Measurements from ENCODE around the gene RAP2C.

The RAP2C gene

DNA sequence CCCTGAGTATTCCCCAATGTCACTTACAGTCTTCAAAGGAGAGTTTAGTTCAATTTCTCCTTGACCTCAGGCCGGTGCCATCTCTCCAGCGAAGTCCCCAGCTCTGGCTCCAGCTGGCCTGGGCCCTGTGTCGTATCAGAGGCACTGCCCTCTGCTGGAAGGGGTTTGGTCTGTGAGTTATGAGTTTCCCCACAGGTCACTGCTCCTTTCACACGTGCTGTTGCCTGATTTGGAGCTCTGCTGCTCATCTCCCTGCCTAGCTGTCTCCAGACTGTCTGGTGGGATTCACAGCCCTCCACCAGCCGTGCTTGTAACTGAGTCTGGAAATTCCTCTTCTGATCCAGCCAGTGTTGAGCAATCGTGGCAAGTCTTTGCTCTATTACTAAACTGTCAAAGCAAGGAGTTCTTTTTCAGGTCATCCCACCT is at the start of gene RAP2C:
Gene RAP2C (minus strand): TSS at position 105 of the 426 bp plus-strand sequence. CDS start 2,179 bp downstream, outside the sequence.
- DNase-seq (ENCODE audit: low spot score), result peak; percentile 60

DNA sequence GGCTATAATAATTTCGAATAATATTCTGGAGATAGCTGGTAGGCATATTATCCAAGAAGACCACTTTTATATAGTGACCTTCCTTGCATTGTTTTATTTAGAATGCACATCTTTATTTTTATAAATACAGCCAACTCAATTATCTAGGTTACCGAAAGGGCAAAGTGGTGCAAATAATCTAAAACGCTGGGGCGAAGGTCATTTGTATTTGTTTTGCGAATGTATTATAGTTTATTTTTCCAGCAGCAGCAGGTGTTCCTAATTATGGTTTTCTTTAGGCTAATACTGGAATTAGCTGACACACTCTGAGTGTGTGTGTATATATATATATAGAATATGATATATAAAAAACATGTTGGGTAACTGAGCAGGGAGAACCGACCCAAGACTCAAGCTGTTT is 48.1 kb upstream of the RAP2C start:
- no peak for DNase-seq (ENCODE audit: low spot score)

DNA sequence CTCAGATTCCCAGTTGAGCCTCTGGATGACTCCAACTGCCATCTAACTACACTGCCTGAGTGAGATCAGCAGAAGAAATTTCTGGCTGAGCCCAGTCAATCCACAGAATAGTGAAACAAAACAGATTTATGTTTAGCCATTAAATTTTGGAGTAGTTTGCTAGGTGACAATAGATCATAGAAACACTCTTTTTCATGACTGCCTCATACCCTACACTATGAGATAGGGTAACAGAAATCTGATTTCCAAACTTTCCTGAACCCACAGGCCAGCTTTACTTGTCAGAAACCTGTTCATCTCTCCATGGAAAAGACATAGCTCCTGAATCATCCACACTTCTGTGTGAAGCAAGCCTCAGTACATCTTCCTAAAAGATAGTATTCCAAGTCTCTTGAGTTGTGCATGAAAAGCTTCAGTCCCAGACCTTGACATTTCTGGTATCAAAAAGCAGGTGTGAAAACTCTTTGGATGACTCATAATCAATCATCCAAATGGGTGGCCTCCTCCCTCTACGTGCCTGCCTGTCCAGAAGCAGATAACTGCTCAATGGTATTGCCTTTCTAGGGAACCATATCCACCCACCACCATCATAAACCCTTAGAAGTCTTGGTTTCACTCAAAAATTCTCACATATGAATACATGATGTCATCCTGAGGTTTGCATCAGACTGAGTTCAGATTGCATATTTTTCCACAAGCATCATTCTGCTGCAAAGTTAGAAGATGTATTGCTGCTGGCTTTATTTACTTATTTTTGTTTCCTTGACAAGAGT is 47.5 kb upstream of the RAP2C start:
- no peak for DNase-seq (ENCODE audit: low spot score)

DNA sequence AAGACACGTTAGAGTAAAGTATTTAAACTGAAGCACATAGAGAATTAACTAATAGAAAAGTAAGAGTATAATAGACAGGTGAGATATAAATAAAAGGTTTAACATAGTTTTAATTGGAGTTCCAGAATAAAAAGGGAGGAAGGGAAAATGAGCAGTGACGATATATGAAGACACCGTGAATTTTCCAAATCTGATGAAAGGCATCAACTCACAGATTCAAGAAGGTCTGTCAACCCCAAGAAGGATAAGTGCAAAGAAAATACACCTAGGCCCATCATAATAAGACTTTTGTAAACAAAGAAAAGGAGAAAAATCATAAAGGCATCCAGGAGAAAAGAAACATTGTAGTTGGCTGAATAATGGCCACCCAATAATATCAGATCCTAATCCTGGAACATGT is 43.9 kb upstream of the RAP2C start:
- DNase-seq (ENCODE audit: low spot score), result no peak

DNA sequence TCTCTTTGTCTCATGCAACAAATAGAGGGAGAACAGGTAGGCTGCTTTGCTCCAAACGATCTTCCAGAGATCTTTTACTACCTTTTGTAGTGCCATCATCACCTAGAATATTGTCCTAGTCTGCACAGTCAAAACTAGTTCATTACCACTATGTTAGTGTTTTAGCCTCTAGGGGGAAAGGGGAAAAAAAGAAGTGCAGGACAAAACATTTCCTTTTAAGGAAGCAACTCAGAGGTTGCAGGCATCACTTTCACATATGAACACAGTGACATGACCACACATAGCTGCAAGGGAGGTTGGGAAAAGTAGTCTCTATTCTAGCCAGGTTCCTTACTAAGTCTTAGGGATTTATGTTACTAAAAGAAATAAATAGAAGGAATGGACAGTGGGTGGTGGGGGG is 39.3 kb upstream of the RAP2C start:
- no peak for DNase-seq (ENCODE audit: low spot score)

DNA sequence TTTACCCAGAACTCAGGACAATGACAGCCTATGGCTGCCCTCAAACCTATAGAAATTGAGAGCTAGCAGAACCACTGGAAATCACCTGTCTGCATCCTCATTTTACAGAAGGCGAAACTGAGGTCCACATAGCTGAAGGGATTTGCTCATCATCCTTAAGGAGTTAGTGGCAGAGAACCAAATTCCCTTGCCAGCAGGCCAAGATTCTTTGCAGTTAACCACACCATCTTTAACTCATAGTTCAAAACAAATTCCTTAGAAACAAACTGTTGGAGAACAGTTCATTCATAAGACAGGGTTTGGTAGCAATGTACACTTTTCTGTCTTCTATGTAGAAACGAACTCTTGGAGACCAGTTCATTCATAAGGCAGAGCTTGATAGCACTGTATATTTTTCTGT is 37.9 kb upstream of the RAP2C start:
- no peak for DNase-seq (ENCODE audit: low spot score)

DNA sequence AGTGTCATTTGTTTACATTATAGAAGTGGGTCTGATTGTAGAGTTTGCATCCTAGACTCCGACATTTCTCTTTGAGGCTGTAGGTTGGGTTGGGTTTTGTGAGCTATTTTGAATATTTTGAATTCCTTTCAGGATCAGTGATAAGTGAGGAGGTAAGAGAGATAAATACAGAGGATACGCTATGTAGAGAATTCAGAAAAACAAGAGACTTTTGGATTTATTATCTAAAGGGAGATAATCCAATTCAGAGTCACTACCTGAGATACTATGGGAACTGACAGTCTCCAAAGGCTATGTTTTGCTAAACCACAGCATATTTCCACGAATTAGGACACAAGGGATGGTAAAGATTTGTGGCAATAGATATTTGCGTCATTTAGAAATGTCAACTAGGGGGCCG is 16.9 kb upstream of the RAP2C start:
- no peak for DNase-seq (ENCODE audit: low spot score)

DNA sequence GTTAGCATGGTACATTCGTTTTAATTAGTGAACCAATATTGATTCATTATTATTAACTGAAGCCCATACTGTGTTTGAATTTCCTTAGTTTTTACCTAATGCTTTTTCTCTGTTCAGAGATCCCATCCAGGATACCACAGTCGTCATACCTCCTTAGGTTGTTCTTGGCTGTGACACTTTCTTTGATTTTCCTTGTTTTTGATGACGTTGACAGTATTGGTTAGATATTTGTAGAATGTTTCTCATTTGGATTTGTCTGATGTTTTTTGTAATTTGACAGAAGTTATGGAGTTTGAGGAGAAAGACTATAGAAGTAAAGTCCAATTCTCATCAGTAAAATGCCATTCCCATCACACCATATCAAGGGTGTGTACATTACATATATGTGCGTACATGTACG is 16.2 kb upstream of the RAP2C start:
- no peak for DNase-seq (ENCODE audit: low spot score)

DNA sequence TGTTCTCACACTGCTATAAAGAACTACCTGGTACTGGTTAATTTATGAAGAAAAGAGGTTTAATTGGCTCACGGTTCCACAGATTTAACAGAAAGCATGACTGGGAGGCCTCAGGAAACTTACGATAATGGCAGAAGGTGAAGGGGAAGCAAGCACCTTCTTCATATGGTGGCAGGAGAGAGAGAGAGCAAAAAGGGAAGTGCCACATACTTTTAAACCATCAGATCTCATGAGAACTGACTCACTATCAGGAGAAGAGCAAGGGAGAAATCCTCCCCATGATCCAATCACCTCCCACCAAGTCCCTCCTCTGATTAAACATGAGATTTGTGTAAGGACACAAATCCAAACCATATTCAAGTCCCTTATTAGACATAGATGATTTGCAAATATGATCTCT is 12.3 kb upstream of the RAP2C start:
- no peak for DNase-seq (ENCODE audit: low spot score)

DNA sequence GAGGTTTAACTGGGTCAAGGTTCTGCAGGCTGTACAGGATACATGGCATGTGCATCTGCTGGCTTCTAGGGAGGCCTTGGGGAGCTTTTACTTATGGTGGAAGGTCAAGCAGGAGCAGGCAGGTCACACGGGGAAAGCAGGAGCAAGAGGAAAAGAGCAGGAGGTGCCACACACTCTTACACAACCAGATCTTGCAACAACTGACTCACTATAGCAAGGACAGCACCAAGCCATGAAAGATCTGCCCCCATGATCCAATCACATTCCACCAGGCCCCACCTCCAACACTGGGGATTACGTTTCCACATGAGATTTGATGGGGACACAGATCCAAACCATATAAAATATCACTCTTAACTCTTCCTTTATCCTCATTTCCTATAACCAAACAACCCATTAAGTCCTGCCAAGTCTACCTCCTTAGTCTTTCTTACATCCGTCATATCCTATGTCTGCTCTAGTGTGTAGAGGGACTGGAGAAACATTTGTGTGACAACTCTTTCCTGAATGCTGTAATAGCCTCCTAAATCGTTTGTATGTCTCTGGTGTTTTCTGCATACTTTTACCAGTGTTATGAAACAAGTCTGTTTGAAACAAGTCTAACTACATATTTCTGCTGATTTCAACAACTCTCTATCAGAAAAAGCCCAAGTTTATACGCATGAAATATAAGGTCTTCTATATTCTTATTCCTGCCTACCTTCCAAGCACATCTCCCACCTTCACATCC is 8.3 kb upstream of the RAP2C start:
- no peak for DNase-seq (ENCODE audit: low spot score)

DNA sequence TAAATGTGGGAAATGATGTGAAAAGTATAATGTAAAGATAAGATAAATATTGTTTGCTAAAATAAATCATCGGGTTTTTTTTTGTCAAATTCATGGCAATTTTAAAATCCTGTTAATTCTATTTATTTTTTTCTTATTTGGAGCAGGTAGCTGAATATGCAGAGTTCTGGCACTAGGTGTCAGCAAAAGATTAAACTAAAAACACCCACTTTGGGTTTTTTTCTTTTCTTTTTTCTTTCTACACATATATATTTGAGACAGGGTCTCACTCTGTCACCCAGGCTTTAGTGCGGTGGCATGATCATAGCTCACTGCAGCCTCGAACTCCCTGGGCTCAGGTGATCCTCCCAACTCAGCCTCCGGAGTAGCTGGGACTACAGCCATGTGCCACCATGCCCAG is 6.9 kb upstream of the RAP2C start:
- DNase-seq (ENCODE audit: low spot score), result no peak

DNA sequence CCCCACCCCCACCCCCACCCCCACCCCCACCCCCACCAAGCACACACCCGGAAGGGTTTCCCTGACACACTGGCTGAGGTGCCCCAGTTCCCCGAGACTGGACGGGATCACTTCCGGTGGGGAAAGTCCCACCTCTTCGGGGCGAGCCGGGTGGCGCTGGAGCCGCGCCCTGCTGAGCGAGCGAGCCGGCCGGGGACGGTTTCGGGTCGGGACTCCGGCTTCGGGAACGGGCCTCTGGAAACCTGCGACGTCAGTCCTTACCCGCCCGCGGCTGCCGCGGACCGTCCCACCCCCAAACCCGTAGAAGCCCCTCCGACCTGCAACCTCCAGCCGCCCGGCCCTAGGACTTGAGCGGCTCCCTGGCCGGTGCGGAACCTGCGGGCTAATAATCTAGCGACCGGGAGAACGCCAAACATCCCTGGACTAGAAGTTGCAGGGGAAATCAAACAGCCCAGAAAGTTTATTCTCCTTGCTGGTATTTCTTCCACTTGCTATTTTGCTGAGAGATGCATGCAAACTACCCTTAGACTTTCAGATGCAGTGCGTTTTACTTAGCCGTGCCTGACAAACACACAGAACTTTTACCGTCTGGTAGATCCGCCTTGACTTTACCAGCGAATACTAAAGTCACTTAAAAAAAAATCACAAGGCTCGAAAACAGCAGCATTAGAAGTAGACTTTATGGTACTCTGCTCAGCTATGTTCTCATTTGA is 991 bp downstream of the RAP2C start:
- peak; percentile 72 for DNase-seq (ENCODE audit: low spot score)

DNA sequence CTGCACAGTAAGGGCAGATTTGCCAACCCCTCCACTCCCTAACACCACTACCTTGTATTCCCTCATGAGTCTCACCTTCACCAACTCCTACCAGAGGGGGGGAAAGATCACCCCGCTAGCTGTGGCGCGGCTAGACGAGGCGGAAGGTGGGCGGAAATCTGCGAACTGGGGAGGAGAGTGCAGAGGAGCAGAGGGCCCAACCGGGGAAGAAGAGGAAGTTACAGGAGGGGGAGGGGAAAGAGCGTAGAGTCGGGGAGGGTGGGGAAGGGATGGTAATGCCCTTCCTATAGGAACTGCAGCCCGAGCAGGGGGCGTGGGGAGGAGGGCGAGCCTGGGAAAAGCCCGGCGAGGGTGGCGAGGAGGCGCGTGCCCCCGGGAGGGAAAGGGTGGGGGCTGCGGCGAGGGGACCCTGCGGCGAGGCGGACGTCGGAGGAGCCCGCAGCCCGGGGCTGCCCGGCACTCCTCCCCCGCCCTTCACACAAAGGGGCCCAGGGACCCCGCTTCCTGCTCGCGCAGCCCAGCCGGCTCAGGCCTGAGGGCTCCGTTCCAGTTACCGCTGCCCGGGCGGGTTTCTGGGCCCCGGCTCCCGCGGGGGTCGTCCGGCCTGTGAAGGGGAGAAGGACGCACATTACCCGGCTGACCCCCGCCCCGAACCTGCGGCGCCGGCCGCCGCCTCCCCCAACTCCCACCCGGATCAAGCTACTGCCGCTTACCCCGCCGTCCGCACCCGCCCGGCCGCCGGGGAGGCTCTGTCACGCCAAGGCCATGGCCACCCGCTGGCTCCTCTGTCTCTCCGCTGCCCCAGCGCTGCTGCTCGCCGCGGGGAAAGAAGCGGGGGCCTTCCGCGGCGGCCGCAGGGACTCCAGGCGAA is 1.8 kb downstream of the RAP2C start:
- DNase-seq (ENCODE audit: low spot score), result peak; percentile 68

DNA sequence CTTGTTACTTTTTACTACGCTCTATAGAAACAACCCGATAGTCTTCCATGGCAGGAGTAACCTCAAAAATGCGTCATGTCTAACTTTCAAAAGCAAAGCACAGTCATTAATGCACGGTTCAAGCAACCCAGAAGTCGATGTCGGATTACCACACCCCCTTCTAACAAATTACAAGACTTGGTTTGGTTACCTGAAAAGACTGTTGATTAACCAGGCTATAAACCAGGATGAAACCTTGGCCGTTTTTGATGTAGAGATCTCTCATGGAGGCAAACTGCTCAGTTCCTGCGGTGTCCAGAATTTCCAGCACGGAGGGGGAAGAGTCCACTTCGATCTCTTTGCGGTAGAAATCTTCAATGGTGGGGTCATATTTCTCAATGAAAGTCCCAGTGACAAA is 2.4 kb downstream of the RAP2C start:
- DNase-seq (ENCODE audit: low spot score), result no peak

DNA sequence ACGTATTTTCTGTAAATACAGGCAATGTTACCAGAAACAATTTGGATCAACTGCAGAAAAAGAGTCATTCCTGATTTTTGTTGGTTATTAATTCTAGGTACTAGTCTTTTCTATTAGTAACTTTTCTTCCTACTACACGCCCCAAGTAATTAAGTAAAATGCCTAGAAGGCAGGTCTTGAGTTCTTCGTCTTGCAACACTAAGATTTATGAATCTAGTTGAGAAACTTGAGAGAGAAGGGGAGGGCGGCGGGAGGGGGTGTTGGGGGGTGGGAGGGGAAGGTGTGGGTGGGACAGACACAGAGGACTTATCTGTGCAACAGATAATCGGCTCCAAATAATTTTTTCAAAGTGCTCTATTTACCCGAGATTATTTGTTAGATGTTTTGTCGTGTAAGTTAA is 3.0 kb downstream of the RAP2C start:
- DNase-seq (ENCODE audit: low spot score), result no peak

DNA sequence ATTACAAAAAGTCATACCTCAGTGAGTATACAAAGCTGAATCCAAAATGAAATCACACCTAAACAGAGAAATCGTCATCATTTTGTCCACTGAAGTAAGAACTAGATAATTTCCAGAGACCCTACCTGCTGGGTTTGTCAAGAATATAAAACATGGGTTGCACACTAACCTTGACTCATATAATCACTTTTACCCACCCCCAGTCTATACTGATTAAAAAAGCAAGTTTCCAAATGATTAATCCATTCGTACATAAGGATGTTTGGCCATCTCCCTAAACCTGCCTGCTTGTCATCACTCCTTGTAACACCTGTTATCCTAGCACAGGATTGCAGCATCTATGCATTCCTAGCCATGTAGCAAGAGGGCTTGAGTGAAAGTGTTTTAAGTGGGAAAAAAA is 4.7 kb downstream of the RAP2C start:
- no peak for DNase-seq (ENCODE audit: low spot score)

DNA sequence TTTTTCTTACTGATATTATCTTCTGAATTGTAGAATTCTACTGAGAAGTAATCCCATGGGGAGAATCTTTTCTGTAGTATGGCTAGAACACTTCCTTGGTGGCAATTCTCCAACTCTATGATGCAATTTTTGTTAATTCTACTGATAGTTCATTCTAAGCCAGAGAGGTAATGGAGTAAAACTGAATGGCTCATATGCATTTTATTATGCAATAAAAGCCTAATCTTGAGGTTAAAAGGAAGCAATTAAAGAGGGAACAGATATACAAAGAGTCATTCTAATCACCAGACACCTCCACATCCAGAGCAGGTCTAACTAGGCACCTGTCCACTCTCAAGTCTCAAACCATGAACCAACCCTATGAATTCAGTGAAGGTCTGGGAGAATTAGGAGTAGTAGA is 9.7 kb downstream of the RAP2C start:
- peak; percentile 50 for DNase-seq (ENCODE audit: low spot score)

DNA sequence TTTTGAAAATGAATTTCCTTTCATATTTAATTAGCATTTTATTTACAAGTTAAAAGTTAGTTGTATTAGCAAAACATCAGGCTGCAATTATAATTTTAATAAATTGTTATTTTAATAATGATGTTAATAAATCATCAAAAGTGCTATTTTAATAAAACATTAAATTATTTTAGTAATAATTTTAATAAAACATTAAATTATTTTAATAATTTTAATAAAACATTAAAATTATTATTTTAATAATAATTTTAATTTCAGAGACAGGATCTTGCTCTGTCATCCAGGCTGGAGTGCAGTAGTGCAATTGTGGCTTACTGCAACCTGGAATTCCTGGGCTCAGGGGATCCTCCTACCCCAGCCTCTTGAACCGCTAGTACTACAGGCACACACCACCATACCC is 10.8 kb downstream of the RAP2C start:
- no peak for DNase-seq (ENCODE audit: low spot score)

DNA sequence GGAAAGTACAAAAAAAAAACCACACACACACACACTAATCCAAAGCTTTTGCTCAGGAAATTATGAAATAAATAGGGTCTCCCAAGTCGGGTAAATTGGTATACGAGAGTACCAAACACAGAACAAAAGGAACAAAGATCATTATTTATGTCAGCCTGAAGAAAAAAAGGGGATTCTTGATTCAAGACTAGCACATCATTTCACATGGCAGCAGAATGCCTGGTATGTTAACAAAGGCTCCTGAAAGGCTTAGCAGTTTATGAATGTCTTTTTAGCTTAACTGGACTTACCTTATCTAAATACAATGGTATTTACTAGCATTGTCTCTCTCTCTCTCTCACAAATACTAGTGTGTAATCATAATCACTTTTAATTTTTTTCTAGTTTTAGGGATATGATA is 11.3 kb downstream of the RAP2C start:
- no peak for DNase-seq (ENCODE audit: low spot score)

DNA sequence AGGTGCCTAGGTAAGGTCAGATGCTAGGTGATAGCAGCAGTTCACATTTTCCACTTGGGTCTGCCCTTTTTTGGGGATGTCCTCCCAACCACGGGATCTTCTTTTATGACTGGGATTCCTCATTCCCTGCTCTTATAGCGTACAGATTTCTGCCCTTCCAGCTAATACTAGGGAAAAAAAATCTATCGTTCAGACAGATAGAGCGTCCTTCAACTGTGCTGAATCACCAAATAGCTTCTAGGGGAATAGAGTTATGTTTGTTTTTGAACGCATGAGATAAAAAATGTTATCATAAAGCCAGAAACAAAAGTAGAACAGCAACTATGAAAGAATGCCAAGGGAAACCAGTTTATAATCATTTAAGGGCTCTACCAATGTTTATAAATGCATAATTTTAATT is 13.0 kb downstream of the RAP2C start:
- DNase-seq (ENCODE audit: low spot score), result no peak

DNA sequence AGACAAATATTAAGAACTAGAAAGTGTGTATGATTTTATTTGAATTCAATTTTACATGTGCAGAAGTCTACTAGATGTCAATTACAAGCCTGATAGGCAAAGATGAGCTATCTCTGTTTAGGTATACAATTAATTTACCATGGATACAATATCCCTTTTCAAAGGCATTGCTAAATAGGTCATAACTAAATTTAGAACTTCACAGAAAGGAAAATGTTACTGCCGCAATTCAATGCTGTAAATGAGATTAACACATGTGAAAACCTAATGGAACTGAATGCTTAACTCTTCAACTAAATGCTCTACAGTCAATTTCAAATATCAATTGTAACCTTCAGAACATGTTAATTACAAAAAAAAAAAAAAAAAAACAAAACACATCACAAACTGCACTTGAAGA is 14.6 kb downstream of the RAP2C start:
- DNase-seq (ENCODE audit: low spot score), result no peak

DNA sequence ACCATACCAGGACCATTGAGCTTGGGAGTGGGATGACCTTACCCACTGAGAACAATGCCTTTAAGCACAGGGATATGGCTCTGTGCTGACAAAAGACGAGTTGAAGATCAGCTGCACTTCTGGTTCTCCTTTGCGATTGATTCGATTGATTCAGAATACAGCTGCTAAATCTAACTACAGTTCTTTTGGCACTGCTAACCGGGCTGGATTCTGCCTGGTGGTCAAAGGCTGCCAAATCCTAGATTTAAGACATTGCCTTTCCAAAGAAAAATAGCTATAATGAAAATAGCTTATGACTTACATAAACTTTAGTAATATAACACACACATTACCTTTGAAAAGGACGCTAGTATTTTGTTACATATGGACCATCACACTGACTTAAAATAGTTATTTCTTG is 18.3 kb downstream of the RAP2C start:
- no peak for DNase-seq (ENCODE audit: low spot score)

Measured in LoVo (cell line).